ENCODE measurements around the gene ITGAD.

- TF ChIP-seq CTCF (conservative IDR thresholded peaks at IDR 0.05; ENCODE audit: low read depth, low read length) (no peak), EZH2 (IDR thresholded peaks at IDR 0.05; ENCODE audit: low read length, unreplicated experiment) (no peak)
Measured at GRCh38 chr16:31385680-31386079, 7.5 kb upstream of the ITGAD start.

Data from PC-3 (cell line).